AG10803 (cell line): Measurements from ENCODE around the gene DOC2B.
A peak's percentile ranks its signal among the peaks of the same experiment; 100 is the strongest.

Source experiments
- DNase-seq: peaks from one replicate; pipeline ENCODE4 v3.0.0; 2010; ENCODE audit warnings: low read depth
- H3K4me3 ChIP-seq: 2 replicates; pipeline ENCODE4 v1.5.1; 2011; ENCODE audit warnings: mild to moderate bottlenecking, low read length, control low read depth
- CTCF ChIP-seq: conservative IDR thresholded peaks from 2 replicates; pipeline ENCODE4 v1.5.1; 2011; ENCODE audit warnings: mild to moderate bottlenecking, low read length, control low read depth, inconsistent platforms

DOC2B gene

GRCh38 chr17:146983-147761, 34.3 kb downstream of the DOC2B start:
- H3K4me3 ChIP-seq: no peak overlapping the region
- no peak for TF ChIP-seq CTCF
- DNase-seq: no peak

- DNase-seq: no peak
- no peak for TF ChIP-seq CTCF
- H3K4me3 ChIP-seq: no peak overlapping the region
Measured at GRCh38 chr17:146546-146945, 34.9 kb downstream of the DOC2B start.

GRCh38 chr17:145671-146541, 35.5 kb downstream of the DOC2B start:
- TF ChIP-seq CTCF: no peak
- no peak for DNase-seq
- H3K4me3 ChIP-seq: no peak overlapping the region

GRCh38 chr17:144936-145670, 36.3 kb downstream of the DOC2B start:
- no peak for TF ChIP-seq CTCF
- no peak for DNase-seq
- no peak overlapping the region for H3K4me3 ChIP-seq

GRCh38 chr17:143785-144281, 37.6 kb downstream of the DOC2B start:
- peak; percentile 59 for TF ChIP-seq CTCF
- DNase-seq: peak; percentile 52
- no peak overlapping the region for H3K4me3 ChIP-seq

- DNase-seq: no peak
- H3K4me3 ChIP-seq: no peak overlapping the region
- no peak for TF ChIP-seq CTCF
Measured at GRCh38 chr17:142876-143784, 38.3 kb downstream of the DOC2B start.
